D341Med (cell line): ENCODE results near the gene CELSR1.
"Not testable (repeated sequence)": the region's sequence is repeated elsewhere in the genome, so short reads cannot be mapped to it uniquely, and the experiment has no call there.

Experiments used
- DNase-seq: peaks from one replicate; pipeline ENCODE4 v3.0.0; 2012; ENCODE audit warnings: low spot score

CELSR1 gene

DNA sequence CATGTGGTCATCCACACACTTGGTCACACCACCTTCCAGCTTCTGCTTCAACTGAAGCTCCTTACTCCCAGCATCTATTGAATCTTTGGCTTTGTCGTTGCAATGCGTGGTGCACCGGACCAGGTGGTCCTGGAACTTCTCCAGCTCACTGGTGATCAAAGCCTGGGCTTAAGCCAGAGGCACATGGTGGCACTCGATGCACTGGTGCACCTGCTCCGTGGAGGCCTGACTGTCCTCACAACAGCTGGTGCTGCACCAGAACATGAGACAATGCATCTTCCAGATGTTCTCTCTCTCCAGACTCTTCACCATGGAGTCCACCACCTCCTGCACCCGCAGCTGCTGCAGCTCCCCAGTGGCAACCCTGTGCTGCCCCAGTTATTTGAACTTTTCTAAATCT is 56.0 kb downstream of the CELSR1 start:
- no peak for DNase-seq

DNA sequence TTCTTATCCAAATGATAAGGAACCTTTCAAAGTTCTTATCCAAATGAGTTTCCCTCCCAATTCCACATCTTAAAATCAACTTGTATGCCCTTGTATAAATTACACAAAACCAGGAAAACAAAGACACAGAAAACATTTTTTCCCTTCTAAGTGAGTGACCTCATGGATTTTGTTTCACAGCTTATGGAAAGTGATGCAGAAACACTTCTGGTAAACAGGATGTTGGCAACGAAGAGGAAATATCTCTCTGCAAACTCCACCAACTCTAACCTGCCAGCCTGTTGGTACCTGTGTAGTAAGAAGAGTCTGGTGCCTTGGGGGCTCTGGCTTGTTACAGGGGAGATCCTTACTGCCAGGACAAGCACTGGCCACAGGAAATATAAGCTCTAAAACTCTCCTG is 57.0 kb downstream of the CELSR1 start:
- DNase-seq, result no peak

DNA sequence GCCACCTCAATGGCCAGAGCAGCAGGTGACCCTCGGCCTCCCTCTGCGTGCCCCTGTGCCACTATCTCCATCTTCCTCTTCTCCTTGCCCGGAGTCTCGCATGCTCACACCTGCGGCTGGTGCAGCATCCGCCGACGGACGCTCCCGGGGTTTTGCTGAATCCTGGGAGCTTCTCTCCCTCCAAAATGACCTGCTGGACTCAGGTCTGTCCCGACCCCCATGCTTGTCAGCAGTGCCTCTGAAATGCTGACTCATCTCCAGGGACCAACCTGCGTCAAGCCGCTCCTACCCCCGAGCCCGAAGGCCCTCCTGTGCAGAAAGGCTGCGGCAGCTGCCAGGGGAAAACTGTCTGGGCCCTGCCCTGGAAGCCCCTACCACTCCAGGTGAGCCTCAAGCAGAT is 58.4 kb downstream of the CELSR1 start:
- DNase-seq, result no peak

DNA sequence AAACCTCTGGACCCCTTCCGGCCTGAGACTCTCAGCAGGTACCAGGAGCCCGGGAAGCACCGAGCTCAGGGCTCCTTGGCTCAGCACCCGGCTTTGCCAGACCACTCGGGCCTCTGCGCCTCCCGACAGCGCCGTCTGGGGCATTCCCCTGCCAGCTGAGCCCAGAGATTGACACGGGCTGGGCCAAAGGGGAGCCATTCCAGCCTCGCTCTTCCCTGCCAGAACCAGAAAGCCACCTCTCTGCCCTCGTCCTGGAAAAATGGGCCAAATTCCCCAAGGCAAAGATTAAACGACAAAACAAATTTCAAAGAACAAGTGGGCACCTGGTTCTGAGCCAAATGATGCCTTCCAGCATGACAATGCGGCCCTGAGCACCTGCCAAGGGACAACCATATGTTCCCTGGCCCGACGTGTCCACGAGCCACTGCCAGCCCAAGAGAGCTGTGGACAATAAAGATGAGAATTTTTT is 59.3 kb downstream of the CELSR1 start:
- DNase-seq, result no peak

DNA sequence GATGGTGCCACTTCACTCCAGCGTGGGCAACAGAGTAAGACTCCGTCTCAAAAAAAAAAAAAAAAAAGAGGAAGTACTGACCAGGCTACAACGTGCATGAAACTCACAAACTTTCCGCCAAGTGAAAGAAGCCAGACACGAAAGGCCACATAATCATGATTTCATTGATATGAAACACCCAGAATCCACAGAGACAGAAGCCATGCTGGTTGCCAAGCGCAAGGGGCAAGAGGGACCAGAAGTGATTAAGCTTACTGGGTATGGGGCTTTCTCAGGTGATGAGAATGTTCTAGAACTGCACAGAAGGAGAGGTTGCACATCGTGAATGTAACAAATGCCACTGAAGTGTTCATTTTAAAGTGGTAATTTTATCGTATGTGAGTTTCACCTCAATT is 60.9 kb downstream of the CELSR1 start:
- no peak for DNase-seq

DNA sequence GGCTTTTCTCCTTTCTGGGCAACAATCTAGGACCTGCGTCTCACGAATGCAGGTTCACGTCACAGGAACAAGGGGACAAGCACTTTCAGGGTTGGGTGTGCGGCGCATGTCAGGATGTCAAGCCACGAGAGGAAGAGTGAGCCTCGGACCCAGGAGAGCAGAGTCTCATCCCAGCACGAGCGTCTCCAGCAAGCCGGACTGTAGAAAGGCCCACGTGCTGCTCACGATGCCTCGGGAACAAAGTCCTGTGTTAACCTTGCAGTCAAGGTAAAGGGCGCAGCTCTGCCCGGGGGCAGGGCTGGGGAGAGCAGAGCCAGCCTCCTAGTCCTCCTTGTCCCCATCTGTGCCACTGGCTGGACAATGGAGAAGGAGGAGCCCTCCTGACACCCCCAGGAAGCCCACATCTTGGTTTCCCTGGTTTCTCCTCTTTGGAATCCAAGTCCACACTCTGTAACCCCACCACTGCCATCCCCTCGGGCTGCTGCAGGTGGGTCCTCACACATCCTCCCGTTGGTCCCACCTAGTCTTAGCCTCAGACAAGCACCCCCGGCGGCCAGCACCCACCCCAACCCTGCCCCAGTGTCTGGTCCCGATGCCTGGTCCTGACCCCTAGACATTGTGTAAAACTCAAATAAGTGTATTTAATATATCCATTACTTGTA is 63.4 kb downstream of the CELSR1 start:
- DNase-seq, result no peak

DNA sequence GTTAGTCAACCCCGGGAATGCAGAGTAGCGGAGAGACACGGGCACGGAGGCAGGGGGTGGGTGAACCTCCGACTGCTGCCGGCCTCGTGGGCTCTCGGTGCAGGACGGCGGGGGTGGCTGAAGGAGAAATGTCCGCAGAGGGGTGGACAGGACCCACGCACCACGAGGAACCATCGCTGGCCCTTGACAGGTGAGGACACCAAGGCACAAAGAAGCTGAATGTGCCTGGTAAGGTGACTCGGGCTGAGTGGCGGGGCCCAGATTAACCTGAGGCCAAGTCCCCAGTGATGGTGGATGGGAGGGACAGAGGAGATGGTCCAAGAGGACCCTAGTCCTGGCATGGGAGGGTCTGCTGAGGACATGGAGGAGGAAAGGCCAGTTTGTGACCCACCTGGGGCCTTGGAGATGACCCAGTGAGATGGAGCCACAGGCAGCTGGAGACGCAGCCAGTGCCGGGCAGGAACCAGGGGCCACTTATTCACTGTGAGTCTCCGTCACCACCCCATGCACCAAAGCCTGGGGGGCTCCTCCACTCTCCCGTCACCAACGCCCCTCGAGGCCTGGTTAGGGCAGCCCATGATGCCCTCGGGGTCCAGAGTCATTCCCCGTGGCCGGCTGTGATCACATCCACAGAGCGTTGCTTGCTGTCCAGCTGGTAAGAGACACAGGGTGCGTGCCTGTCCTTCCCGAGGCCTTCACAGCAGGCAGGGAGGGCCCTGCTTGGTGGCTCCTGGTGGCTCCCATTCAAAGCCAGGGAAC is 64.2 kb downstream of the CELSR1 start:
- no peak for DNase-seq

DNA sequence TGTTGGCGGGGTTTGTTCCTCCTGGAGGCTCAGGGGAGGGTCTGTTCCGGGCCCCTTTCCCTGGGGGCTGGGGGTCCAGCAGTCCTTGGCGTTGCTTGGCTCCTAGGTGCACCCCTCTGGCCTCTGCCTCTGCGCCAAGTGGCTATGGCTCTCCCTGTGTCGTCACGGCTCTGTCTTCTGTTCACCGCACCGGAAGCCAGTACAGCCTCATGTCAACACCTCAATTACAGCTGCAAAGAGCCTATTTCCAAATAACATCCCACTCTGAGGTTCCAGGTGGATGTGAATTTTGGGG is 64.8 kb downstream of the CELSR1 start:
- DNase-seq, result no peak

DNA sequence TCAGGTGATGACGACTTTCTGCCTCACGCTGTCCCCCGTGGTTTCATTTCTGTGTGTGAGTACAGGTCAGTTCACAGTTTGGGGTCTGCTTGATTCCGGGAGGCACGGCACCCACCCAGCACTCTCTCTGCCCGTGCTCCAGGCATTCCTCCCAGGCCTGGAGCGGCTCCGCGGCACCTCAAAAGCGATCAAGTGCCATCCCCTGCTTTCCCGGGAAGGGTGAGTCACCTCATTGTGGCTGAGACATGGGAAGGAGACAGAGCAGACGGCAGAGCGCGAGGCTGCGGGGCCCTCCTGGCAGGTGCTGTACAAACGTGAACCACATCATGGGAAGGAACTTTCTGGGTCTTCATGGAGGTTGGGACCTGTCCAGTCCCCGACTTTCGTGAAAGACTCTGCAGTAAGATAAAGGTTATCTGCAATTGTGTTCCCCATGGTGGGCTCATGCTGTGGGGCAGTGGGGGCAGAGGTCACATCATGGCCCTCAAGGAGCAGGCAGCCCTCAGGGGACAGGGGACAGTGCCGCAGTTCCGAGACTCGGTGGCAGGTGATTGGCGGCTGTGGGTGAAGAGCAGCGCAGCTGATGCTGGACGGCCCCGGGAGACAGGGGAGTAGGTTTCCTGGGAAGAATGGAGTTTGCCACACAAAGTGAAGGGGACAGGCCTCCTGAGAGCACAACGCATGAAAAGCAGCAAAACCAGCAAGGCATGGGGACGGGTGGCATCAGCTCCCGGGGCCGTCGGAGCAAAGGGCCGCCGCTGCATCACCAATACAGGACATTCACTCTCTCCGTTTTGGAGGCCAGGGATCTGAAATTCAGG is 65.3 kb downstream of the CELSR1 start:
- DNase-seq, result no peak

DNA sequence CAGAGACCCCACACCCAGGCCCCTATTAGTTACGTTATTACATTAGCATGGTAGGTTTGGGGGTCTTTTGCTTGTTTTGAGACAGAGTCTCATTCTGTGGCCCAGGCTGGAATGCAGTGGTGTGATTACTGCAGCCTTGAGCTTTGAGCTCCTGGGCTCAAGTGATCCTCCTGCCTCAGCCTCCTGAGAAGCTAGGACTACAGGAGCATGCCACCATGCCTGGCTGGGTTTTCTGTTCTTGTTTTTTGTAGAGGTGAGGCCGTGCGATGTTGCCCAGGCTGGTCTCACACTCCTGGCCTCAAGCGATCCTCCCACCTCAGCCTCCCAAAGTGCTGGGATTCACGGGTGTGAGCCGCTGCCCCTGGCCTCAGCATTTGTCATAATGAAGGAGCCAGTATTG is 66.1 kb downstream of the CELSR1 start:
- not testable (repeated sequence) for DNase-seq

DNA sequence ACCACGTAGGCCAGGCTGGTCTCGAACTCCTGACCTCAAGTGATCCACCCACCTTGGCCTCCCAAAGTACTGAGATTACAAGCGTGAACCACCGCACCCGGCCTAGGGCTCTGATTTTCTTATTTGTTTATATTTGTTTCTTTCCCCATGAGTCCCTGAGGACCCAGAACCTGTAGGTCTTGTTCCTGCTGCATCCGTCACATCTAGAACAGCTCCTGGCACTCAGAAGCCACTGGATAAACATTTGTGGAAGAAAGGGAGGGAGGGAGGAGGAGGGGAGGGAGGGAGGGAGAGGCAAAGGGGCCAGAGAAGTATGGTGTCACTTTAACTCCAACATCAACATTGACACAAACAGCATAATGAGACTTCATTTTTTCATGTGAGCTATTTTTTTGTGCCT is 67.7 kb downstream of the CELSR1 start:
- DNase-seq, result no peak

DNA sequence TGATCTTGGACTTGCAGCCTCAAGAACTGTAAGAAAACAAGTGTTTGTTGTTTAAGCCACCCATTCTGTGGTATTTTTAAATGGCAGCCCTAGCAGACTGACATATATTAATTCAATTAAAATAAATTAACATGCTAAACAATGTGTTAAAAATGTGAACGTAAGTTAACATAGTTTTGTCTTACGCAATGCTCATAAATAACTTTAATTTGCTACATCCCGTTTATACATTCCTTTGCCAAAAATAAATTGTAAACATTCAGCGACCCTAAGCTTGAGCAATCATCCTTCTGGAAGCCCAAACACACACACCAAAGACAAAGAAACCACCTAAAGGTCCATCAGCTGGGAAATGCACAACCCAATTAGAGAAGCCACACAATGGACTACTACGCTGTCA is 70.4 kb downstream of the CELSR1 start:
- DNase-seq, result no peak

DNA sequence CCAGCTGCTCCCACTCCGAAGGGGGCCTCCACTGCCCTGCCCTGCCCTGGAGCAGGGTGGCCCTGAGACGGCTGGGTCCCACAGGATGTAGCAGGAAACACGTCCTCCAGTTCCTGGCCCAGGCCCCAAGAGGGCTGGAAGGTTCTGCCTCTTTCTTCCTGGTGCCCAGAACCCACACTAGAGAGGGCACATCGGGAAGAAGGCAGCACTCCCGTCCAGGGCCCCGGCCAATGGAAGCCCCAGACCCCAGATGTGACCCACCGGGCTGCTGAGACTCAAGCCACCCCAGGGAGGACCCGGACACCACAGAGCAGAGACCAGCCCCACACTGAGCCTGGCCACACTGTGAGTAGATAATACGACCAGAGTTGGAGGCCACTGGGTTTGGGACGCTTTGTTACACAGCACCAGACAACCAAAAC is 71.2 kb downstream of the CELSR1 start:
- no peak for DNase-seq

DNA sequence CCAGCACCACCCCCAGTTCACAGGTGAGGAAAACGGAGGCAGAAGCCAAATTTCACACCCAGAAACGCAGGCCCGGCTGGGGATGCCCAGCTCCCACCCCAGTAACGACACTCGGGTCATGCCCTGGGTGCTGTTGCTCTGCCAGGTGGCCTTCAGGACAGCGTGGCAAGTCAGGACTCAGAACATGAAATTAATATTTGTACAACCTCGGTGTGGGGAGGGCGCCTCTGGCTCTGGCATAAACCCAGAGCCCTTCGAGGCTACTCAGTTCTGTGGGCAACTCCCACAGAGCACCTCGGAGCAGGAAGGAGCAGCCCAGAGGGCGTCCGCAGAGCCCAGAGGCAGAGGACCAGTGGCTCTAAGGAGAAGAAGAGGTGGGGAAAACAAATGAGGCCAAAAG is 71.6 kb downstream of the CELSR1 start:
- DNase-seq, result no peak

DNA sequence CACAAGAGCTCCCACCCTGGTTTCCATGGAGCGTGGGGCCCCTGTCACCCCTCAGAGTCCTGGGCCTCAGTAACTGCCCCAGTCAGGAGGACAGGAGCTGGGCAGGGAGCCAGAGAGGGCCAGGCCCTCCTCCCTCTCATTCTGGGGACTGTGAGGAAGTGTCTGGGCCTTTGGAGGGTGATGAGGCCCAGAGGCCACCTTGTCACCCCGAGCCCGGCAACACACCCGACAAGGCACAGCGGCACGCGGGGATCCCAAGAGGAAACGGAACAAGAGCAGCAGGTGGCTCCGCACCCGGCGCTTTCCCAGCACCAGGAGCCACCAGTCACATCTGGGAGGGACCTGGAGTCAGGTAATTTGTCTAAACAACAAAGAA is 72.1 kb downstream of the CELSR1 start:
- DNase-seq, result no peak

DNA sequence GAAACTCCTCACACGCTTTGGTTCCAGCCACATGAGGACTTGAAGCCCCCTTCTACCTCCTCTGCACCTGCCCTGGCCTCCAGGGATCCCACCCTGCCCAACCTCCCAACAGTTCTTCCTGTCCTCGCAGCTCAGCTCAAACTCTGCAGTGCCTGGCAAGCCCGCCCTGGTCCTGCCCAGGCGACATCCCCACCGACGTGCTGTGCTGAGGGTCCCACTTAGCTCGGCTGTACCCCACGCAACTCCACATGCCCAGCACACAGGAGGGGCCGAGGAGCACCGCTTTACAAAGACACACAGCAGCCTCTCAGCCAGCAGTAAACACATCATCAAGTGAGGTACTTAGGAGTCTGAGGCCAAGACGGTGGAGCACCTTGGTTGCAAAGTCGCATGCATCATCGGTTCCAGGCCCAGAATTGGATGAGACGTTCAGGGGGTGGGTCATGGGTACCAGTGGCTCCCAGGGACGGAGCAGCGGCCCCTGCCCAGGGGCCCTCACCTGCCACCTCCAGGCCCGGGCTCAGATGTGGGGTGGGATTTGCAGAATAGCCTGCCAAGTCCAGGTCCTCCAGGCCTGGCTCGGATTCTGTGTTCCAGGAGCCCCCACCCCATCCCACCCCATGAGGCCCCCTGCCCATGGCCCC is 72.6 kb downstream of the CELSR1 start:
- no peak for DNase-seq

DNA sequence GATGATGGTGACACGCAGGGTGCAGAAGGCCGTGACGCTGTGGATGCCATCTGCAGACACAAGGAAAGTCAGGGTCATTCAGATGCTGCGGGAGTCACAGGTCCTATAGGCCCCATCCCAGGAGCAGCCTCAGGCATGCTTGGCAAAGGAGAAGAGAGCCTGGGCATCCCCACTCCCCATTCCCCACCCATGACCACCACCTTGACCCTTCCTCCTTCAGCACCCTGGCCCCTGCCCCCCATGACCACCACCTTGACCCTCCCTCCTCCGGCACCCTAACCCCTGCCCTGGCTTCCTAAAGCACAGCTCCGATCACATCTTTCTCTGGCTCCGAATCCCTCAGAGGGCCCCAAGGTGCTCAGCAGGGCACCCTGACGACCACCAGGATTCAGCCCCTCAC is 73.1 kb downstream of the CELSR1 start:
- DNase-seq, result no peak

DNA sequence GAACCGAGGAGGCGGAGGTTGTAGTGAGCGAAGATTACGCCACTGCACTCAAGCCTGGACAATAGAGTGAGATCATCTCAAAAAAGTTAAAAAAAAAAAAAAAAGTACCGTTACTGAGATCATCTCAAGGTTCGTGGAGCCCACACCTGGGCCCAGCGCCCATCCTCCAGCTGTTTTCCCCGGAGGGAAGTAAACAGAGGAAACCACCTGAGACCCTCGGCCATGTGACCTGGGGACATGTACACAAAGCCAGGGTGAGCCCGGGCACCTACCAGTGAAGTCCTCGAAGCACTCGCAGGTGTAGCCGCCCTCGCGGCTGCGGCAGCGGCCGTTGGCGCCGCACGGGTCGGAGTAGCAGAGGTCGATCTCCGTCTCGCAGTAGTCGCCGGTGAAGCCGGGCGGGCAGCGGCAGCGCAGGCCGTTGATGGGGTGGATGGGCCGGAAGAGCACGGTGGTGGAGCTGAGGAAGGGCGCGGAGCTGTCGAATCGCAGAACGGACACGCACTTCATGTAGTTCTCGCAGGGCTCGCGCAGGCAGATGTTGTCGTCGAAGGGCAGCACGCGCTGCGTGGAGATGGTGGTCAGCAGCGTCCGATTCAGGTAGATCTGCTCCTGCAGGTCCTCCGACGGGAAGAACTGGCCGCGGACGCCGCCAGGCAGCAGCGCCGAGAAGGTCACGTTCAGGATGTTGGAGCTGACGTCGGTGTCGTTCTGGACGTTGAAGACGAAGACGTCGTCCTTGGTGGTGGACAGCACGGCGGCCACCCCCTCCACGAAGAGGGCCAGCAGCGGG is 73.8 kb downstream of the CELSR1 start:
- no peak for DNase-seq

DNA sequence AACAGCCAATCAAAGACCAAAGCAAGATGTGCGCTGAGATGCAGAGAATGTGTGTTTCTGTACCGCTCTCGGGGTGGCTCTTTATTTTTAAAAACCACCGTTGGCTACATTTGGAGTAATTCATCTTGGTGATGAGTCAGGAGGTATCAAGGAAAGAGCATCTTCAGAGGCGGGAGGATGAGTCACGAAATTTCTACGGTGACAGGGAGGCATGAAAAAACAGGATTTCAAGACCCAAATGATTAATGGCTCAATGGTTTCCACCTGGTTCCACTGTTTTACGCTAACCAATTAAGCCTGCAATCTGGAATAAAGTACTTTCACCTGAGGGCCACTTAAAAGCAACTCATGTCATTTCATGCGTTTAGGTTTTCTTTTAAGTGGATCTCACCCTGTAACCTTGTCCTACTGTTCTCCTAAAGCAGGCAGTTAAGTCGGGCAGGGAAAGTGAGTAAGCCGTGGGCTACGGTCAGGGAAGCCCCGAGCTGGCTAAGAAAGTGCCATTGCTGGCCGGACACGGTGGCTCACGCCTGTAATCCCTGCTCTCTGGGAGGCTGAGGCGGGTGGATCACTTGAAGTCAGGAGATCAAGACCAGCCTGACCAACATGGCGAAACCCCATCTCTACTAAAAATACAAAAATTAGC is 74.6 kb downstream of the CELSR1 start:
- no peak for DNase-seq

DNA sequence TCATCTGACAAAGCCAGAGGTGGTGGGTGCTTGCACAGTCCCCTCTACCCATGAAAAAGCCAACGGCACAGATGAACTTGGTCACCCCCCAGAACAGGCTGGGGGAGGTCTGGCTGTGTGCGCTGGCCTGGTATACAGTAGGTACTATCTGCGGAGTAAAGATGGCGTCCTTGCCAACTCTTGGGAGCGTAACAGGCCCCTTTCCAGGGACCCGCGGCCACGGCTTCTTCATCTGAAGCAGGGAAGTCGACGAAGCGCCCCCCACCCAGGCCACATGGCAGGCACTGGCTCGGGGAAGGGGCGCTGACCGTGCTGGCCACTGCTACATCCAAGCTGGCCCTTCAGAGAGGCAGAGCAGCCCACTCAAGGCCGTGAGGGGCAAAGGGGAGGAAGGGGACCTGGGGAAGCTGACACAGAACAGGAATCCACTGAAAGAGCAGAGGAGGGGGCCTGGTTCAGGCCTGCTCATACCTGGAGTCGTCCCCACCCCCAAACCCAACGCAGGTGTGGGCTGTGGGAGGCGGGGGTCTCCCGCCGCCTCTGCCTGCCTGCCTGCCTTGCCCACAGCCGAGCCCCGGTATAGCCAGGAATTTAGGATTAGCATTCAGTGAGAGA is 75.7 kb downstream of the CELSR1 start:
- no peak for DNase-seq

DNA sequence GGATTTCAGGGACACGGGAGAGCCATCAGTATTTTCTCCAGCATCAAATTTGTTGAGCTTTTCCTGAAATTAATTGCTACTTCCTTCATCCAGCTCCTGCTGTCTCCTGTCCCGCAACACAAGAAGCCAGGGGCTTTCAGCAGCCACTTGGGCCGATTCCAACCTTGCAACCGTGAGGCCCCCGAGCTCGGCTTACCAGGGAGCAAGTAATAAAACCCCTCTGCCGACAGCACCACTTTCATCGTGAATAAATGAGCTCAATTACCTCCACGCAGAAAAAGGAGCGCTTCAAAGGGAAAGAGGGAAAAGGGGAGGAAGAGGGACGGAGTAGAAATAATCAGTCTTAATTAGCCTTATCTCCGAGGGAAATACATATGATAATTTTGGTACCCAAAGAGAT is 76.6 kb downstream of the CELSR1 start:
- no peak for DNase-seq
